RPMI7951 (cell line): ENCODE data around the gene UPK1B. TPM values are rescaled to one million over a fixed set of nuclear protein-coding genes. Genes with fewer than 3 reads are reported as not detected.

ENCODE experiments used
- DNase-seq: peaks from one replicate; pipeline ENCODE4 v3.0.0-alpha.2; 2012; ENCODE audit warnings: low read depth
- total RNA-seq: library from RNA; depleted of rRNA; stranded (reverse); fragments of >200 nt; shearing (Covaris generic); gene quantifications from 2 replicates; pipeline ENCODE4 v1.2.3, GENCODE V29; 2014

UPK1B gene
- total RNA-seq, 1 experiment from 2014 or later = not detected

- no peak for DNase-seq
Measured at GRCh38 chr3:119176778-119177177, 3.4 kb downstream of the UPK1B start.

- DNase-seq = no peak
Measured at GRCh38 chr3:119177321-119177720, 3.9 kb downstream of the UPK1B start.

GRCh38 chr3:119181765-119182164, 8.4 kb downstream of the UPK1B start:
- no peak for DNase-seq

GRCh38 chr3:119184111-119184510, 10.7 kb downstream of the UPK1B start:
- DNase-seq = no peak

- peak; percentile 43 for DNase-seq
Measured at GRCh38 chr3:119184796-119185570, 11.6 kb downstream of the UPK1B start.

- DNase-seq = no peak
Measured at GRCh38 chr3:119187266-119187665, 13.9 kb downstream of the UPK1B start.

GRCh38 chr3:119191800-119192199, 18.4 kb downstream of the UPK1B start:
- DNase-seq = no peak

GRCh38 chr3:119194237-119195150, 21.1 kb downstream of the UPK1B start:
- DNase-seq = no peak

GRCh38 chr3:119195151-119195476, 21.7 kb downstream of the UPK1B start:
- no peak for DNase-seq

- no peak for DNase-seq
Measured at GRCh38 chr3:119195911-119196310, 22.5 kb downstream of the UPK1B start.

GRCh38 chr3:119205209-119205608, 31.8 kb downstream of the UPK1B start:
- no peak for DNase-seq

GRCh38 chr3:119205685-119206084, 32.3 kb downstream of the UPK1B start:
- DNase-seq = no peak

- DNase-seq = no peak
Measured at GRCh38 chr3:119206611-119207511, 33.5 kb downstream of the UPK1B start.

GRCh38 chr3:119207512-119207875, 34.1 kb downstream of the UPK1B start:
- no peak for DNase-seq

- no peak for DNase-seq
Measured at GRCh38 chr3:119211193-119211592, 37.8 kb downstream of the UPK1B start.

GRCh38 chr3:119211803-119212202, 38.4 kb downstream of the UPK1B start:
- no peak for DNase-seq

- no peak for DNase-seq
Measured at GRCh38 chr3:119219069-119219468, 45.7 kb downstream of the UPK1B start.

GRCh38 chr3:119220198-119220597, 46.8 kb downstream of the UPK1B start:
- DNase-seq = no peak

- DNase-seq = no peak
Measured at GRCh38 chr3:119220970-119221667, 47.7 kb downstream of the UPK1B start.

GRCh38 chr3:119221779-119222320, 48.5 kb downstream of the UPK1B start:
- DNase-seq = no peak

- DNase-seq = no peak
Measured at GRCh38 chr3:119222391-119222790, 49.0 kb downstream of the UPK1B start.
